ENCODE measurements around the gene IFI27. TPM values are rescaled to one million over a fixed set of nuclear protein-coding genes. Genes with fewer than 3 reads are reported as not detected.
A peak's percentile ranks its signal among the peaks of the same experiment; 100 is the strongest.

The IFI27 gene
- total RNA-seq, 1 donor = 20.2 TPM

- H3K4me3 ChIP-seq (ENCODE audit: low read depth, low read length) = no peak overlapping the region
- TF ChIP-seq CTCF (IDR thresholded peaks at IDR 0.05; ENCODE audit: insufficient read depth, low read length) = no peak
- no peak for DNase-seq (ENCODE audit: low read depth)
Observed at GRCh38 chr14:94077823-94078222, 32.7 kb upstream of the IFI27 start.

GRCh38 chr14:94079891-94080620 lies 30.5 kb upstream of the IFI27 start:
- no peak for TF ChIP-seq CTCF (IDR thresholded peaks at IDR 0.05; ENCODE audit: insufficient read depth, low read length)
- H3K4me3 ChIP-seq (ENCODE audit: low read depth, low read length) = peak overlapping the region; percentile 92
- DNase-seq (ENCODE audit: low read depth) = peak; percentile 32

- H3K4me3 ChIP-seq (ENCODE audit: low read depth, low read length) = peak within 1 kb of the TSS; percentile 92
- no peak for TF ChIP-seq CTCF (IDR thresholded peaks at IDR 0.05; ENCODE audit: insufficient read depth, low read length)
- DNase-seq (ENCODE audit: low read depth) = peak; percentile 93
Observed at GRCh38 chr14:94080621-94081385, 29.7 kb upstream of the IFI27 start, which contains the start of the genes DDX24 and IFI27L1. DDX24 (minus strand) TSS chr14:94081202; CDS start chr14:94079742, 1,460 bp downstream. IFI27L1 (plus strand) TSS chr14:94081310; CDS start chr14:94096938, 15,628 bp downstream.

- no peak for TF ChIP-seq CTCF (IDR thresholded peaks at IDR 0.05; ENCODE audit: insufficient read depth, low read length)
- H3K4me3 ChIP-seq (ENCODE audit: low read depth, low read length) = peak overlapping the region; percentile 92
- no peak for DNase-seq (ENCODE audit: low read depth)
Observed at GRCh38 chr14:94081386-94081820, 29.1 kb upstream of the IFI27 start.

- no peak overlapping the region for H3K4me3 ChIP-seq (ENCODE audit: low read depth, low read length)
- TF ChIP-seq CTCF (IDR thresholded peaks at IDR 0.05; ENCODE audit: insufficient read depth, low read length) = no peak
- DNase-seq (ENCODE audit: low read depth) = no peak
Observed at GRCh38 chr14:94087891-94088290, 22.6 kb upstream of the IFI27 start.

GRCh38 chr14:94088516-94088915 lies 22.0 kb upstream of the IFI27 start:
- TF ChIP-seq CTCF (IDR thresholded peaks at IDR 0.05; ENCODE audit: insufficient read depth, low read length) = no peak
- peak; percentile 56 for DNase-seq (ENCODE audit: low read depth)
- no peak overlapping the region for H3K4me3 ChIP-seq (ENCODE audit: low read depth, low read length)
